Measurements from ENCODE around the gene UQCC3.

- TF ChIP-seq POLR2AphosphoS5 (IDR thresholded peaks at IDR 0.05; ENCODE audit: low read depth, low read length) (no peak), REST (IDR thresholded peaks at IDR 0.05; ENCODE audit: insufficient read depth in 1 of 2, low read depth in 2 of 2, low read length in 2 of 2) (no peak)
Measured at GRCh38 chr11:62678433-62678769, 6.9 kb downstream of the UQCC3 start.

Data from PFSK-1 (cell line).